Tibial nerve (tissue), 4 donors: ENCODE data around the gene PTPRM. TPM values are rescaled to one million over a fixed set of nuclear protein-coding genes. Genes with fewer than 3 reads are reported as not detected.

ENCODE experiments used
- DNase-seq, 2 donors: peaks; one replicate each; pipeline ENCODE4 v3.0.0-alpha.2; 2019; ENCODE audit warnings: low spot score in 2 of 2
- H3K27ac ChIP-seq, 4 donors: fragments of 200-600 bp; sonication (generic) in 3 of 4; one replicate each; pipeline ENCODE4 v1.5.1; 2017 to 2019; ENCODE audit warnings: mild to moderate bottlenecking in 1 of 4
- H3K27me3 ChIP-seq, 2 donors: fragments of 200-600 bp; sonication (generic) in 1 of 2; one replicate each; pipeline versions ENCODE4 v1.5.1 to v1.6.0; 2017 to 2019
- H3K36me3 ChIP-seq, 3 donors: fragments of 200-600 bp; sonication (generic); one replicate each; pipeline ENCODE4 v1.5.1; 2018 to 2019
- H3K4me1 ChIP-seq, 4 donors: fragments of 200-600 bp; sonication (generic) in 3 of 4; one replicate each; pipeline ENCODE4 v1.5.1; 2017 to 2019
- H3K4me3 ChIP-seq, 4 donors: fragments of 200-600 bp; sonication (generic) in 3 of 4; one replicate each; pipeline ENCODE4 v1.5.1; 2017 to 2019; ENCODE audit warnings: mild to moderate bottlenecking in 1 of 4, moderate library complexity in 1 of 4
- H3K9me3 ChIP-seq, 4 donors: fragments of 200-600 bp; sonication (generic) in 3 of 4; one replicate each; pipeline ENCODE4 v1.5.1; 2017 to 2019
- EP300 ChIP-seq, 2 donors: sonication (generic); formaldehyde crosslinking; IDR thresholded peaks; one replicate each; pipeline ENCODE4 v1.6.1; 2017; ENCODE audit warnings: antibody characterized with exemption in 2 of 2, mild to moderate bottlenecking in 1 of 2
- POLR2A ChIP-seq, 2 donors: fragments of 450-650 bp; IDR thresholded peaks; one replicate each; pipeline ENCODE4 v1.6.1; 2017; ENCODE audit warnings: antibody characterized with exemption in 2 of 2, mild to moderate bottlenecking in 2 of 2, moderate library complexity in 2 of 2
- WGBS, 2 donors: methylation state at CpG; one replicate each; pipeline ENCODE4 v1.1.5; 2018; 5-methylcytosine and 5-hydroxymethylcytosine counted together
- total RNA-seq, 4 donors: library from RNA; depleted of rRNA; stranded (reverse); fragments of >200 nt; gene quantifications; one replicate each; pipeline ENCODE4 v1.1.0, GENCODE V29; 2016
- TF ChIP-seq, protein P1 (sequence below), 5 experiments: fragments of 200-600 bp in 3 of 5; fragments of 450-650 bp in 2 of 5; sonication (generic) in 3 of 5; IDR thresholded peaks; one replicate each; pipeline ENCODE4 v1.5.1; 2016 to 2019; ENCODE audit warnings: antibody characterized with exemption in 5 of 5, mild to moderate bottlenecking in 3 of 5, moderate library complexity in 2 of 5

The PTPRM gene
- total RNA-seq, 4 donors from 2014 or later = 62.2 to 92.4 (median 80.7) TPM

DNA sequence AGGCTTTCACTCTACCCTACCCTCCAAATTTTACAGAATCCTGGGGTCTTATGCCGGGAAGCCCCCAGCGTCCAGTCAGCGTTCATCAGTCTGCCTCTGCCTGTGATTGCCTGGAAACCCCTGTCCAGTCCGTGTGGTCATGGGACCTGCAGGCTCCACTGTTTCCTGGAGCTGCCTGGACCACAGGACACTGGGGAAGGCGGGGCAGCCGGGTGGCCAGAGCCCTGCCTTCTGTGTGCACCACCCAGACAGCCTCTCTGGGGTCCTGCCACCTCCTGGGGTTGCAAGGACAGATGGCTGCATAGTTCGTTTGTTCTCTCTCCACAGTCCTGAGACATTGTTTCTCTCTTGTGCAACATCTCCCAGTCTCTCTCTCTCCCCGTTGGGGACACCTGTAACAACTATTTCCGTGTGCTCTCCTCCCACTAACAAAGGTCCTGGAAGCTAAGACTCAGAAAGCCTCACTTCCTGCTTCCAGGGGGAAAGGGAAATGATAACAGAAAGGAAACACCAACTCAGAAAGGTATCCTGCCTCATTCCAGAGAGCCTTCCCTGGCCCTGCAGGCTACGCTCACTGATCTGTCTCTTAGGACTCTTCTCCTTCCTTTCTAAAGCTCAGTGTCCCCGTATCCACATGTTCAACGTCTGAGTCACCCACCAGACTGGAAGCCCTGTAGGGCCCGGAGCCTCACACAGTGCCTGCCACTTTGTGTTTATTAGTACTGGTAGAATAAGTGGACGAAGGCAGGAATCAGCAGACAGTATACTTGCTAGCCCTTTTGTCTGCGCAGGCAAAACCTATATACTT, 849.3 kb downstream of the PTPRM start:
- 52 to 56% methylated on average over 15 of the region's 15 CpGs for WGBS, 2 donors

DNA sequence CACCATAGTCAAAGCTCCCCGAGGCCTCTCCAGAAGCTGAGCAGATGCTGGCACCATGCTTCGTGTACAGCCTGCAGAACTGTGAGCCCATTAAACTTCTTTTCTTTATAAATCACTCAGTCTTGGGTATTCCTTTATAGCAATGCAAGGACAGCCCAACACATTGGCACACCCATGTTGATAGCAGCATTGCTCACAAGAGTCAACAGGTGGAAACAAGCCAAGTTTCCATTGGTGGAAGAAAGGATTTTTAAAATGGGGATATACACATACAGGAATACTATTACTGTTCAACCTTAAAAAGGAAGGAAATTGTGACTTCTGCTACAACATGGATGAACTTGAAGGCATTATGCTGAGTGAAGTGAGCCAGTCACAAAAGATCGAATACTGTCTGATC, 855.3 kb downstream of the PTPRM start:
- H3K27me3 ChIP-seq = no peaks in the 10 kb centered on the region
- H3K4me3 ChIP-seq = no peak overlapping the region
- no peaks in the 10 kb centered on the region for H3K4me1 ChIP-seq
- H3K36me3 ChIP-seq = no peaks in the 10 kb centered on the region
- TF ChIP-seq EP300 (IDR thresholded peaks at IDR 0.05) (no peak), POLR2A (IDR thresholded peaks at IDR 0.05) (no peak)
- TF ChIP-seq, protein P1, sequence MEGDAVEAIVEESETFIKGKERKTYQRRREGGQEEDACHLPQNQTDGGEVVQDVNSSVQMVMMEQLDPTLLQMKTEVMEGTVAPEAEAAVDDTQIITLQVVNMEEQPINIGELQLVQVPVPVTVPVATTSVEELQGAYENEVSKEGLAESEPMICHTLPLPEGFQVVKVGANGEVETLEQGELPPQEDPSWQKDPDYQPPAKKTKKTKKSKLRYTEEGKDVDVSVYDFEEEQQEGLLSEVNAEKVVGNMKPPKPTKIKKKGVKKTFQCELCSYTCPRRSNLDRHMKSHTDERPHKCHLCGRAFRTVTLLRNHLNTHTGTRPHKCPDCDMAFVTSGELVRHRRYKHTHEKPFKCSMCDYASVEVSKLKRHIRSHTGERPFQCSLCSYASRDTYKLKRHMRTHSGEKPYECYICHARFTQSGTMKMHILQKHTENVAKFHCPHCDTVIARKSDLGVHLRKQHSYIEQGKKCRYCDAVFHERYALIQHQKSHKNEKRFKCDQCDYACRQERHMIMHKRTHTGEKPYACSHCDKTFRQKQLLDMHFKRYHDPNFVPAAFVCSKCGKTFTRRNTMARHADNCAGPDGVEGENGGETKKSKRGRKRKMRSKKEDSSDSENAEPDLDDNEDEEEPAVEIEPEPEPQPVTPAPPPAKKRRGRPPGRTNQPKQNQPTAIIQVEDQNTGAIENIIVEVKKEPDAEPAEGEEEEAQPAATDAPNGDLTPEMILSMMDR (IDR thresholded peaks at IDR 0.05) = no peak
- WGBS, 2 donors = 81 to 90% methylated on average over 3 of the region's 3 CpGs
- DNase-seq = no peak
- no peak overlapping the region for H3K27ac ChIP-seq
- H3K9me3 ChIP-seq = no peaks in the 10 kb centered on the region

More for the DNA sequence above, 849.3 kb downstream of the PTPRM start:
- H3K4me3 ChIP-seq = no peak overlapping the region
- no peaks in the 10 kb centered on the region for H3K4me1 ChIP-seq
- no peak for TF ChIP-seq EP300 (IDR thresholded peaks at IDR 0.05)
- TF ChIP-seq, protein P1 (IDR thresholded peaks at IDR 0.05) = no peak
- no peak for TF ChIP-seq POLR2A (IDR thresholded peaks at IDR 0.05)
- no peak overlapping the region for H3K27ac ChIP-seq
- H3K27me3 ChIP-seq = no peaks in the 10 kb centered on the region
- DNase-seq = no peak
- H3K36me3 ChIP-seq = no peaks in the 10 kb centered on the region
- H3K9me3 ChIP-seq = peaks cover 0 to 37% (median 1%) of the 10 kb centered on the region in 4 donors

DNA sequence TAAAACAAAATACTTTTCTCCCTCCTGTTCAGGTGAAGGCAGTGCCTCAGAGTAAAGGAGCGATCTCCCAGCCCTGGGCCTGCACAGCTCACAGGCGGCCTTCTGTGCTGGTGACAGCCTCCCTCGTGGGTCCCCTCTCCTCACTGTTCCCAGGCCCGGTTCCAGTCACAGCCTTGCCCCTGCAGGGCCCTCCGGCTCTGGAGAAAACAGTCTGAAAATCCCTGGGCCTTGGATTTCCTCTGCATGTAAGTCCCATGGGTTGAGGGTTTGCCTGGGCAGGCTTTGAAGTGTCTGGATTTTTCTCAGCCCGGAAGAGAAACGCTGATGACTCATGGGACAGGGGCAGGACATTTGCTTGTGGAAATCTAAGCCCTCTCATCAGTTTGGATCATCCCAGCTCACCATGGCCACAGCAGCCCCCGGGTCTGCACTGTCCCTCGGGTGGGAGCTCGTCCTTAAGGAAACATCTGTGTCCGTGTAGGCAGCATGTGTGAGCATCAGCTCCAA, 856.0 kb downstream of the PTPRM start:
- no peak overlapping the region for H3K4me3 ChIP-seq
- WGBS, 2 donors = 61% methylated on average over 11 of the region's 11 CpGs
- no peak for TF ChIP-seq POLR2A (IDR thresholded peaks at IDR 0.05)
- no peak for TF ChIP-seq EP300 (IDR thresholded peaks at IDR 0.05)
- TF ChIP-seq, protein P1 (IDR thresholded peaks at IDR 0.05) = no peak
- H3K4me1 ChIP-seq = no peaks in the 10 kb centered on the region
- no peak for DNase-seq
- no peaks in the 10 kb centered on the region for H3K27me3 ChIP-seq
- H3K27ac ChIP-seq = no peak overlapping the region
- H3K36me3 ChIP-seq = no peaks in the 10 kb centered on the region
- no peaks in the 10 kb centered on the region for H3K9me3 ChIP-seq

DNA sequence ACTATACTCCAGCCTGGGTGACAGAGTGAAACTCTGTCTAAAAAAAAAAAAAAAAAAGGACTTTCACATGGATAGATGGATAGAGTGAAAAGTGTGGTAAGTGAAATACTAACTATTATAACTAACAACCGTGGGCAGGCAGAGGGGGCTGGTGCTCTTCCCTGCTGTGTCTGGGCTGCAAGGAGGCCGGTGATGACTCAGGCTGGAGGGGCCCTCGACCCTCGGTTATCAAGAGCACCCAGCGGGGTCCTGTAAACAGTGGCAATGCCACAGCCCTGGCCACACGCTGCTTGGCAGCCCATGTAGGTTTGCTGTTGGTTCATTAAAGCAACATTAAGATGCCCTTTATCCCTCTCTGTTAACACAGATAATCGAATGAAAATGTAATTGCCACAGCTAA, 857.4 kb downstream of the PTPRM start:
- no peak for DNase-seq
- H3K4me3 ChIP-seq = no peak overlapping the region
- no peaks in the 10 kb centered on the region for H3K9me3 ChIP-seq

More for the DNA sequence above, 857.4 kb downstream of the PTPRM start:
- Histone ChIP-seq H3K36me3 (no peaks in the 10 kb centered on the region), H3K4me1 (no peaks in the 10 kb centered on the region), H3K27ac (no peak overlapping the region), H3K27me3 (no peaks in the 10 kb centered on the region)
- WGBS, 2 donors = 67 to 75% methylated on average over 7 of the region's 7 CpGs
- TF ChIP-seq EP300 (IDR thresholded peaks at IDR 0.05) = no peak
- TF ChIP-seq, protein P1 (IDR thresholded peaks at IDR 0.05) = no peak
- no peak for TF ChIP-seq POLR2A (IDR thresholded peaks at IDR 0.05)
